ENCODE results near the gene CRELD1.
A peak's percentile ranks its signal among the peaks of the same experiment; 100 is the strongest.

The CRELD1 gene

GRCh38 chr3:9914559-9915253 lies 18.9 kb upstream of the CRELD1 start:
- H3K4me3 ChIP-seq (ENCODE audit: low read length) = peak overlapping the region; percentile 63
- no peak for TF ChIP-seq CTCF (conservative IDR thresholded peaks at IDR 0.05; ENCODE audit: low read length)
- no peak for DNase-seq (ENCODE audit: low read depth)

GRCh38 chr3:9915254-9916141 lies 18.1 kb upstream of the CRELD1 start:
- peak; percentile 52 for DNase-seq (ENCODE audit: low read depth)
- TF ChIP-seq CTCF (conservative IDR thresholded peaks at IDR 0.05; ENCODE audit: low read length) = peak; percentile 36
- H3K4me3 ChIP-seq (ENCODE audit: low read length) = peak overlapping the region; percentile 63

- TF ChIP-seq CTCF (conservative IDR thresholded peaks at IDR 0.05; ENCODE audit: low read length) = no peak
- peak overlapping the region; percentile 71 for H3K4me3 ChIP-seq (ENCODE audit: low read length)
- DNase-seq (ENCODE audit: low read depth) = peak; percentile 74
Measured at GRCh38 chr3:9916346-9916733, 17.3 kb upstream of the CRELD1 start.

GRCh38 chr3:9916734-9917680 lies 16.6 kb upstream of the CRELD1 start, which contains the start of gene IL17RC:
Gene IL17RC (plus strand): TSS chr3:9917098. CDS start chr3:9917316, 218 bp downstream.
- DNase-seq (ENCODE audit: low read depth) = peak; percentile 80
- H3K4me3 ChIP-seq (ENCODE audit: low read length) = peak within 1 kb of the TSS; percentile 71
- TF ChIP-seq CTCF (conservative IDR thresholded peaks at IDR 0.05; ENCODE audit: low read length) = no peak

- no peak for TF ChIP-seq CTCF (conservative IDR thresholded peaks at IDR 0.05; ENCODE audit: low read length)
- peak overlapping the region; percentile 71 for H3K4me3 ChIP-seq (ENCODE audit: low read length)
- DNase-seq (ENCODE audit: low read depth) = no peak
Measured at GRCh38 chr3:9917820-9918219, 15.8 kb upstream of the CRELD1 start.

GRCh38 chr3:9918261-9919038 lies 15.2 kb upstream of the CRELD1 start:
- H3K4me3 ChIP-seq (ENCODE audit: low read length) = no peak overlapping the region
- DNase-seq (ENCODE audit: low read depth) = no peak
- no peak for TF ChIP-seq CTCF (conservative IDR thresholded peaks at IDR 0.05; ENCODE audit: low read length)
